Peyer's patch (tissue), 4 donors: ENCODE results near the gene BRD1. TPM values are rescaled to one million over a fixed set of nuclear protein-coding genes. Genes with fewer than 3 reads are reported as not detected.

Source experiments
- DNase-seq, 3 donors: peaks; one replicate each; pipeline ENCODE4 v3.0.0-alpha.2; 2017 to 2019
- H3K27ac ChIP-seq, 4 donors: fragments of 200-600 bp; sonication (generic); one replicate each; pipeline ENCODE4 v1.5.1; 2016 to 2019
- H3K27me3 ChIP-seq, 2 donors: fragments of 200-600 bp; sonication (generic); one replicate each; pipeline ENCODE4 v1.5.1; 2019
- H3K36me3 ChIP-seq, 3 donors: fragments of 200-600 bp; sonication (generic); one replicate each; pipeline ENCODE4 v1.5.1; 2016 to 2019
- H3K4me1 ChIP-seq, 4 donors: fragments of 200-600 bp; sonication (generic); one replicate each; pipeline ENCODE4 v1.5.1; 2016 to 2019
- H3K4me3 ChIP-seq, 4 donors: fragments of 200-600 bp; sonication (generic); 1 replicate in 3 of 4; 2 replicates in 1 of 4; pipeline ENCODE4 v1.5.1; 2016 to 2019; ENCODE audit warnings: mild to moderate bottlenecking in 1 of 4
- H3K9me3 ChIP-seq, 4 donors: fragments of 200-600 bp; sonication (generic); one replicate each; pipeline ENCODE4 v1.5.1; 2016 to 2019; ENCODE audit warnings: mild to moderate bottlenecking in 1 of 4
- CTCF ChIP-seq, 6 experiments: fragments of 450-650 bp in 4 of 6; fragments of 200-600 bp in 2 of 6; sonication (generic) in 1 of 6; IDR thresholded peaks; one replicate each; pipeline ENCODE4 v1.5.1; 2017 to 2019; ENCODE audit warnings: antibody characterized with exemption in 6 of 6, mild to moderate bottlenecking in 3 of 6, moderate library complexity in 1 of 6
- POLR2A ChIP-seq, 2 donors: fragments of 450-650 bp; IDR thresholded peaks; one replicate each; pipeline ENCODE4 v1.5.1; 2017; ENCODE audit warnings: antibody characterized with exemption in 2 of 2, mild to moderate bottlenecking in 2 of 2, moderate library complexity in 2 of 2
- total RNA-seq, 4 donors: library from RNA; depleted of rRNA; stranded (reverse); fragments of >200 nt; gene quantifications; one replicate each; pipeline ENCODE4 v1.1.0, GENCODE V29; 2016

The BRD1 gene
- total RNA-seq, 4 donors from 2014 or later = 54.1 to 126 (median 78.5) TPM

- Histone ChIP-seq H3K27me3 (no peaks in the 10 kb centered on the region), H3K9me3 (no peaks in the 10 kb centered on the region), H3K4me1 (peaks cover 4 to 20% (median 9%) of the 10 kb centered on the region in 4 donors), H3K27ac (no peak overlapping the region), H3K4me3 (no peak overlapping the region), H3K36me3 (peaks cover 0 to 76% (median 0%) of the 10 kb centered on the region in 3 donors)
- DNase-seq = no peak
- TF ChIP-seq CTCF (IDR thresholded peaks at IDR 0.05) = no peak
- TF ChIP-seq POLR2A (IDR thresholded peaks at IDR 0.05) = no peak
Measured at GRCh38 chr22:49793296-49793695, 34.4 kb downstream of the BRD1 start.

GRCh38 chr22:49792107-49792506 lies 35.6 kb downstream of the BRD1 start:
- Histone ChIP-seq H3K4me3 (no peak overlapping the region), H3K27me3 (no peaks in the 10 kb centered on the region), H3K9me3 (no peaks in the 10 kb centered on the region), H3K4me1 (peaks cover 4 to 20% (median 9%) of the 10 kb centered on the region in 4 donors), H3K27ac (no peak overlapping the region), H3K36me3 (peaks cover 0 to 74% (median 0%) of the 10 kb centered on the region in 3 donors)
- DNase-seq = no peak
- TF ChIP-seq CTCF (IDR thresholded peaks at IDR 0.05) (no peak), POLR2A (IDR thresholded peaks at IDR 0.05) (no peak)

GRCh38 chr22:49791682-49792081 lies 36.0 kb downstream of the BRD1 start:
- Histone ChIP-seq H3K4me1 (peaks cover 4 to 20% (median 9%) of the 10 kb centered on the region in 4 donors), H3K9me3 (no peaks in the 10 kb centered on the region), H3K36me3 (peaks cover 0 to 74% (median 0%) of the 10 kb centered on the region in 3 donors), H3K27me3 (no peaks in the 10 kb centered on the region), H3K27ac (no peak overlapping the region), H3K4me3 (no peak overlapping the region)
- TF ChIP-seq CTCF (IDR thresholded peaks at IDR 0.05) = no peak
- TF ChIP-seq POLR2A (IDR thresholded peaks at IDR 0.05) = no peak
- DNase-seq = no peak

- Histone ChIP-seq H3K27ac (no peak overlapping the region), H3K4me3 (no peak overlapping the region), H3K4me1 (peaks cover 4 to 20% (median 9%) of the 10 kb centered on the region in 4 donors), H3K27me3 (no peaks in the 10 kb centered on the region), H3K36me3 (peaks cover 0 to 68% (median 0%) of the 10 kb centered on the region in 3 donors), H3K9me3 (no peaks in the 10 kb centered on the region)
- no peak for DNase-seq
- TF ChIP-seq POLR2A (IDR thresholded peaks at IDR 0.05) (no peak), CTCF (IDR thresholded peaks at IDR 0.05) (no peak)
Measured at GRCh38 chr22:49790912-49791311, 36.8 kb downstream of the BRD1 start.

GRCh38 chr22:49789289-49790141 lies 38.2 kb downstream of the BRD1 start:
- peaks cover 4 to 20% (median 9%) of the 10 kb centered on the region in 4 donors for H3K4me1 ChIP-seq
- DNase-seq = peak in 2 of 3 donors; percentile 40 to 63
- H3K27me3 ChIP-seq = no peaks in the 10 kb centered on the region
- no peak overlapping the region for H3K4me3 ChIP-seq
- H3K27ac ChIP-seq = peak overlapping the region; percentile 33 to 54 (median 46)
- H3K9me3 ChIP-seq = no peaks in the 10 kb centered on the region
- no peak for TF ChIP-seq CTCF (IDR thresholded peaks at IDR 0.05)
- TF ChIP-seq POLR2A (IDR thresholded peaks at IDR 0.05) = no peak
- peaks cover 0 to 63% (median 0%) of the 10 kb centered on the region in 3 donors for H3K36me3 ChIP-seq
